Measurements from ENCODE around the gene RFX2.
"Not testable (repeated sequence)": the region's sequence is repeated elsewhere in the genome, so short reads cannot be mapped to it uniquely, and the experiment has no call there.

Gene RFX2

DNA sequence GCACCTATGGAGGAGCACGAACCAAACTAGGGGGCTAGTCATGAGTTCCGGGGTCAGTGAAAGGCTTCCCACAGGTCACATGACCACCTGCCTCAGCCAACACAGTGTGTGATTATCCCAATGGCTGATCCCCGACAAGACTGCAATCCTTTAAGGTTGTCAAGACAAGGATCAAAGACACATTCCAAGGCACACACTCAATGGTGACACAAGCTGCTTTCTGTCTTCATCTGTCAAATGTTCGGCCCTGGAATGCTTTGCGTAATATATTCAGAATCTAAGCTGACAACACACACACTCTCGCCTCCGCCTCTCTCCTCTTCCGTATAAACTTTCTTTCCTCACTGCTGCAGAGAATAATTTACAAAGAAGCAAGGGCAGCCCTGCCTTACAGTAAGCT lies 144.1 kb downstream of the RFX2 start:
- Histone ChIP-seq H3K36me3 (ENCODE audit: low read length) (no peaks in the 10 kb centered on the region), H3K9ac (ENCODE audit: low read length) (no peak overlapping the region), H4K20me1 (ENCODE audit: low read depth, low read length) (peaks cover 35% of the 10 kb centered on the region)

DNA sequence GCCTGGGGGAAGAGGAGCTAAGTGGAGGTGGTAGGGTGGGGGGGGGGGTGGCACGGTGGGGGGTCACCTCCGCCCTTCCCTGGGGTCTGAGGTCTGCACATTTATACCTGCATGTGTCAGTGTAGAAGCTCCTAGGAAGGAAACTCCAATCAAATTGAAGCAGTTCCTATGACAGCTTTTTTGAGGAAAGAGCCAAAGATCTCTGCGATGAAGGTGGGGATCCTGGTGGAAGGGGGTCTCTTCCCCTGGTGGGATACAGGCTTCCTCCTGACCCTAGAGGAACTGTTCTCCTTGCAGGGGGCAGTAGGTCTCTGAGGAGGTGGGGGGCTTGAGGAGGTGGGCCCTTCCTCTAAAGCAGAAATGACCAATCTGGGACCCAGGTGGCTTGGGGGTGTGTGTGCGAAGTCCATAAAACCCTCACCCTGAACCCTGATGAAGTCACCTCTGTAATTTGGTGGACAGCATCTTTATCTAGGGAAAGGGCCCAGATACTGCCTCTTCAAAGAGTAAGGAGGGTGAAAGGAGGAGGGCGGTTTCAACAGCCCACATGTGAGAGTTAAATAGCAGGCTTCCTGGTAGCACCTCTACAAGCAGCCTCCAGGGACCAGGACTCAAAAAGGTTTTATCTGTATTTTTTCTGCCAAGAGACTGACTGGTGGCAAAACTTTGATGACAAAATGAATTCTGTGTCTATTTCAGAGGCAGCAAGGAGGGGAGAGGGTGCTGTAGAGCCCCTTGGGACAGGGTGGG lies 145.3 kb downstream of the RFX2 start:
- Histone ChIP-seq H4K20me1 (ENCODE audit: low read depth, low read length) (peaks cover 29% of the 10 kb centered on the region), H3K36me3 (ENCODE audit: low read length) (no peaks in the 10 kb centered on the region), H3K9ac (ENCODE audit: low read length) (no peak overlapping the region), H3K27ac (ENCODE audit: low read depth, low read length) (no peak overlapping the region), H3F3A (ENCODE audit: insufficient read depth) (no peaks in the 10 kb centered on the region), H3K4me2 (ENCODE audit: low read depth, low read length, poor library complexity, severe bottlenecking) (no peak overlapping the region), H3K79me2 (ENCODE audit: insufficient read depth, low read length) (peaks cover 99% of the 10 kb centered on the region), H3K4me3 (ENCODE audit: insufficient read depth, low read length, poor library complexity, severe bottlenecking) (no peak overlapping the region), H3K27me3 (ENCODE audit: low read length) (no peaks in the 10 kb centered on the region), H3K9me2 (replicated peaks; ENCODE audit: insufficient read depth, low read length) (no peaks in the 10 kb centered on the region), H2AFZ (ENCODE audit: low read depth, low read length, severe bottlenecking) (no peak overlapping the region), H3K9me3 (ENCODE audit: insufficient read depth, low read length) (no peaks in the 10 kb centered on the region)
- no peak for TF ChIP-seq EZH2phosphoT487 (conservative IDR thresholded peaks at IDR 0.05; ENCODE audit: low read length)
- TF ChIP-seq, protein P1, sequence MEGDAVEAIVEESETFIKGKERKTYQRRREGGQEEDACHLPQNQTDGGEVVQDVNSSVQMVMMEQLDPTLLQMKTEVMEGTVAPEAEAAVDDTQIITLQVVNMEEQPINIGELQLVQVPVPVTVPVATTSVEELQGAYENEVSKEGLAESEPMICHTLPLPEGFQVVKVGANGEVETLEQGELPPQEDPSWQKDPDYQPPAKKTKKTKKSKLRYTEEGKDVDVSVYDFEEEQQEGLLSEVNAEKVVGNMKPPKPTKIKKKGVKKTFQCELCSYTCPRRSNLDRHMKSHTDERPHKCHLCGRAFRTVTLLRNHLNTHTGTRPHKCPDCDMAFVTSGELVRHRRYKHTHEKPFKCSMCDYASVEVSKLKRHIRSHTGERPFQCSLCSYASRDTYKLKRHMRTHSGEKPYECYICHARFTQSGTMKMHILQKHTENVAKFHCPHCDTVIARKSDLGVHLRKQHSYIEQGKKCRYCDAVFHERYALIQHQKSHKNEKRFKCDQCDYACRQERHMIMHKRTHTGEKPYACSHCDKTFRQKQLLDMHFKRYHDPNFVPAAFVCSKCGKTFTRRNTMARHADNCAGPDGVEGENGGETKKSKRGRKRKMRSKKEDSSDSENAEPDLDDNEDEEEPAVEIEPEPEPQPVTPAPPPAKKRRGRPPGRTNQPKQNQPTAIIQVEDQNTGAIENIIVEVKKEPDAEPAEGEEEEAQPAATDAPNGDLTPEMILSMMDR (IDR thresholded peaks at IDR 0.05; ENCODE audit: insufficient read depth, low read length, poor library complexity, severe bottlenecking), result no peak

More for the DNA sequence above, 144.1 kb downstream of the RFX2 start:
- Histone ChIP-seq H3K9me2 (replicated peaks; ENCODE audit: insufficient read depth, low read length) (no peaks in the 10 kb centered on the region), H3K4me2 (ENCODE audit: low read depth, low read length, poor library complexity, severe bottlenecking) (no peak overlapping the region), H3F3A (ENCODE audit: insufficient read depth) (no peaks in the 10 kb centered on the region), H3K27ac (ENCODE audit: low read depth, low read length) (no peak overlapping the region), H2AFZ (ENCODE audit: low read depth, low read length, severe bottlenecking) (no peak overlapping the region), H3K9me3 (ENCODE audit: insufficient read depth, low read length) (no peaks in the 10 kb centered on the region), H3K79me2 (ENCODE audit: insufficient read depth, low read length) (peaks cover 99% of the 10 kb centered on the region), H3K27me3 (ENCODE audit: low read length) (no peaks in the 10 kb centered on the region), H3K4me3 (ENCODE audit: insufficient read depth, low read length, poor library complexity, severe bottlenecking) (no peak overlapping the region)
- TF ChIP-seq EZH2phosphoT487 (conservative IDR thresholded peaks at IDR 0.05; ENCODE audit: low read length), result no peak
- TF ChIP-seq, protein P1 (IDR thresholded peaks at IDR 0.05; ENCODE audit: insufficient read depth, low read length, poor library complexity, severe bottlenecking), result no peak

DNA sequence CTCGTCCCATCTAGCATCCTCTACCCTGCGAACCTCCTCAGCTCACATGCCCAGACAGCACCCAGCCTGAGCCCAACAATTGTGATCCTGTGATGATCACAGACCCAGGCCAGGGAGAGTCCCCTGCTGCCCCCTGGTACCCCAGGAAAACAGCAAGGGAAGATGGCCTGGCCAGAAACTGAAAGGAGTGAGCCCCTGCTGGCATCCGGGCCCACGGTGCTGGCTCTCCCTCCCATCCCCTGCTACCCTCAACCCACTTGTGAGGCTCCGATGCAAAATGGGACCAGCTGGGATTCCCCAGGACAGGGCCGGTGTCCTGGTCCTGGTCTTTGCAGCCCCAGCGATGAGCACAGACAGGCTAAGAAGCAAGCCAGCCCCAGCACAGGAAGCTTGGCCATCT lies 146.4 kb downstream of the RFX2 start:
- Histone ChIP-seq H3K9me2 (replicated peaks; ENCODE audit: insufficient read depth, low read length) (no peaks in the 10 kb centered on the region), H3K9ac (ENCODE audit: low read length) (no peak overlapping the region), H2AFZ (ENCODE audit: low read depth, low read length, severe bottlenecking) (no peak overlapping the region), H3K36me3 (ENCODE audit: low read length) (no peaks in the 10 kb centered on the region), H4K20me1 (ENCODE audit: low read depth, low read length) (peaks cover 29% of the 10 kb centered on the region), H3K27ac (ENCODE audit: low read depth, low read length) (no peak overlapping the region), H3K4me3 (ENCODE audit: insufficient read depth, low read length, poor library complexity, severe bottlenecking) (no peak overlapping the region), H3K9me3 (ENCODE audit: insufficient read depth, low read length) (no peaks in the 10 kb centered on the region), H3K27me3 (ENCODE audit: low read length) (no peaks in the 10 kb centered on the region), H3K79me2 (ENCODE audit: insufficient read depth, low read length) (peaks cover 99% of the 10 kb centered on the region), H3K4me2 (ENCODE audit: low read depth, low read length, poor library complexity, severe bottlenecking) (no peak overlapping the region), H3F3A (ENCODE audit: insufficient read depth) (no peaks in the 10 kb centered on the region)
- TF ChIP-seq, protein P1 (IDR thresholded peaks at IDR 0.05; ENCODE audit: insufficient read depth, low read length, poor library complexity, severe bottlenecking), result no peak
- no peak for TF ChIP-seq EZH2phosphoT487 (conservative IDR thresholded peaks at IDR 0.05; ENCODE audit: low read length)

DNA sequence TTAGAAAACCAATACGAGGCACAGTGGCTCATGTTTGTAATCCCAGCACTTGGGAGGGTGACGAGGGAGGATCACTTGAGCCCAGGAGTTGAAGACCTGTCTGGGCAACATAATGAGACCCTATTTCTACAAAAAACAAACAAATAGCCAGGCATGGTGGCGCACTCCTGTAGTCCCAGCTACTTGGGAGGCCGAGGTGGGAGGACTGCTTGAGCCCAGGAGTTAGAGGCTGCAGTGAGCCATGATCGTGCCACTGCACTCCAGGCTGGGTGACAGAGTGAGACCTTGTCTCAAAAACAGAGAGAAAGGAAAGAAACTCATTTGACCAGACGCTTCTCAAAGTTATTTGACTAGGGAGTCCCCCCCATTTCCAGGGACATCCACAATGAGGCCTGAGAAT lies 147.0 kb downstream of the RFX2 start:
- H3K4me3 ChIP-seq (ENCODE audit: insufficient read depth, low read length, poor library complexity, severe bottlenecking); H3K9ac ChIP-seq (ENCODE audit: low read length); H3K4me2 ChIP-seq (ENCODE audit: low read depth, low read length, poor library complexity, severe bottlenecking); H2AFZ ChIP-seq (ENCODE audit: low read depth, low read length, severe bottlenecking); H3K27ac ChIP-seq (ENCODE audit: low read depth, low read length); H3K9me3 ChIP-seq (ENCODE audit: insufficient read depth, low read length); H3F3A ChIP-seq (ENCODE audit: insufficient read depth); H3K9me2 ChIP-seq (replicated peaks; ENCODE audit: insufficient read depth, low read length); H3K36me3 ChIP-seq (ENCODE audit: low read length); H3K27me3 ChIP-seq (ENCODE audit: low read length): not testable (repeated sequence)
- Histone ChIP-seq H3K79me2 (ENCODE audit: insufficient read depth, low read length) (peaks cover 99% of the 10 kb centered on the region), H4K20me1 (ENCODE audit: low read depth, low read length) (peaks cover 27% of the 10 kb centered on the region)
